Thymus (tissue), 11 donors: Measurements from ENCODE around the gene NEGR1. TPM values are rescaled to one million over a fixed set of nuclear protein-coding genes. Genes with fewer than 3 reads are reported as not detected.

Experiments
- DNase-seq, 9 donors: peaks; one replicate each; pipeline ENCODE4 v3.0.0-alpha.2; 2013; ENCODE audit warnings: low spot score in 9 of 9, low read depth in 6 of 9, missing footprints in 1 of 9
- H3K27ac ChIP-seq, 2 donors: one replicate each; pipeline ENCODE4 v1.5.1; 2013; ENCODE audit warnings: control low read depth in 1 of 2, low read depth in 1 of 2, low read length in 1 of 2, mild to moderate bottlenecking in 1 of 2, moderate library complexity in 1 of 2
- H3K27me3 ChIP-seq, 2 donors: one replicate each; pipeline ENCODE4 v1.5.1; 2013; ENCODE audit warnings: low read length in 1 of 2; ENCODE audit not compliant: control insufficient read depth in 2 of 2, insufficient read depth in 1 of 2
- H3K36me3 ChIP-seq, 2 donors: one replicate each; pipeline ENCODE4 v1.5.1; 2013; ENCODE audit warnings: low read length in 1 of 2, mild to moderate bottlenecking in 1 of 2, moderate library complexity in 1 of 2; ENCODE audit not compliant: control insufficient read depth in 2 of 2, insufficient read depth in 2 of 2
- H3K4me1 ChIP-seq, 2 donors: one replicate each; pipeline ENCODE4 v1.5.1; 2013; ENCODE audit warnings: low read length in 2 of 2; ENCODE audit not compliant: control insufficient read depth in 2 of 2, insufficient read depth in 2 of 2
- H3K4me3 ChIP-seq, 2 donors: one replicate each; pipeline ENCODE4 v1.5.1; 2013; ENCODE audit warnings: low read length in 2 of 2, control low read depth in 1 of 2, mild to moderate bottlenecking in 1 of 2
- H3K9me3 ChIP-seq, 2 donors: one replicate each; pipeline ENCODE4 v1.5.1; 2013; ENCODE audit warnings: low read length in 1 of 2, mild to moderate bottlenecking in 1 of 2; ENCODE audit not compliant: control insufficient read depth in 2 of 2, insufficient read depth in 1 of 2
- WGBS: extraction: QIAGEN DNeasy Blood & Tissue Kit; methylation state at CpG from one replicate; pipeline ENCODE4 v1.1.7; 2013; 5-methylcytosine and 5-hydroxymethylcytosine counted together
- polyA plus RNA-seq: library from polyadenylated mRNA; stranded (reverse); fragments of 200-250 nt; gene quantifications from one replicate; pipeline ENCODE4 v1.2.3, GENCODE V29; 2013
- total RNA-seq: library from RNA; stranded (reverse); fragments of 120-200 nt; gene quantifications from one replicate; pipeline ENCODE4 v1.2.4, GENCODE V29; 2013
- donor health status: healthy.

NEGR1 gene
- total and polyA plus RNA-seq, 2 donors: 2.8 to 3.3 TPM

DNA sequence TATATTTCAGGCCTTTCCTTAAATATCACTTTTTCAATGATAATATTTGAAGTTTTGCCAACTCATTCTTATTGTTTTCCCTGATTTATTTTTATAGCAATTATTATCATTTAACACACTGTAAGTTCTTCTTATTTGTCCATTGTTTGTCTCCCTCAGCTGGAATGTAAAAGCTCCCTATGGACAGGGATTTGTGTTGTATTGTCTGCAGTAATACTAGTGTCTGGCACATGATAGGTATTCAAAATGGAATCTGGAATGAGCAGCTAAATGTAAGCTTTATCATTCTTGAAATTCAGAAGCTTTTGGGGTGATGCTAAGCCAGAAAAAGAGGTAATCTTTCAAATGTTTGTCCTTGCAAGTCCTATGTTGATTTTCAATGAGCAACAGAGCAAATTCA is 112.1 kb downstream of the NEGR1 start:
- no peaks in the 10 kb centered on the region for H3K36me3 ChIP-seq
- no peaks in the 10 kb centered on the region for H3K9me3 ChIP-seq
- no peak for DNase-seq
- H3K4me3 ChIP-seq: no peak overlapping the region
- H3K4me1 ChIP-seq: no peaks in the 10 kb centered on the region
- no peak overlapping the region for H3K27ac ChIP-seq
- H3K27me3 ChIP-seq: no peaks in the 10 kb centered on the region

DNA sequence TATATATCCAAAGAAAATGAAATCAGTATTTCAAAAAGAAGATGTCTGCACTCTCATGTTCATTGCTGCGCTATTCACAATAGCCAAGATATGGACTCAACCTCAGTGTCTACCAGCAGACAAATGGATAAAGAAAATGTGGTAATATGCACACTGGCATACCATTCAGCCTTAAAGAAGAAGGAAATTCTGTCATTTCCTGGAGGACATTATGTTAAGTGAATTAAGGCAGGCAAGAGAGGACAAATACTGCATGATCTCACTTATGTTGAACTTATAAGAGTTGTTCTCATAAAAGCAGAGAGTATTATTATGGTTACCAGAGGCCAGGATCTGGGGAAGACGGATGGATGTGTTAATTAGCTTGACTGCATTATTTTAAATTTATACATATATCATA is 115.9 kb downstream of the NEGR1 start:
- 97% methylated on average over 2 of the region's 2 CpGs for WGBS
- H3K27ac ChIP-seq: no peak overlapping the region
- H3K27me3 ChIP-seq: no peaks in the 10 kb centered on the region
- no peaks in the 10 kb centered on the region for H3K9me3 ChIP-seq
- no peak overlapping the region for H3K4me3 ChIP-seq
- no peak for DNase-seq
- no peaks in the 10 kb centered on the region for H3K4me1 ChIP-seq
- H3K36me3 ChIP-seq: no peaks in the 10 kb centered on the region

DNA sequence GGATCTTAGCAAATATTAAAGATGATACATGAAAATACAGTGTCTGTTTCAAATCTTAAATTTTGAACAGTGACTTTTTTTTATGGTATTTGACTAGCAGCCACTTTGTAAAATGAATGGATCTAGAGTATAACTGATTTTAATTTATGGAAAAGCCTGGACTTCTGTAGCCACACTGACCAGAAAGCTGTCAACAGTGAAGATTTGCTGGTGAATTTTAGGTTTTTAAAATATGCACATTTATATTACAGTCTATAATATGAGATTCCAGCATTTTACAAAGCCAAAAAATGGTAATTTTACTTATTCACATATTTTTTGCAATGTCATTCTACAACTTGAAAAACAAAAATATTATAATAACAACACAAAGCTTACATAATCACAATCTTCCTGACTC is 131.8 kb downstream of the NEGR1 start:
- Histone ChIP-seq H3K4me3 (no peak overlapping the region), H3K9me3 (no peaks in the 10 kb centered on the region), H3K4me1 (no peaks in the 10 kb centered on the region), H3K27ac (no peak overlapping the region), H3K36me3 (no peaks in the 10 kb centered on the region), H3K27me3 (no peaks in the 10 kb centered on the region)
- no peak for DNase-seq

- 98% methylated on average over 4 of the region's 4 CpGs for WGBS
- H3K4me3 ChIP-seq: no peak overlapping the region
- no peak for DNase-seq
- no peaks in the 10 kb centered on the region for H3K36me3 ChIP-seq
- no peaks in the 10 kb centered on the region for H3K4me1 ChIP-seq
- no peak overlapping the region for H3K27ac ChIP-seq
- no peaks in the 10 kb centered on the region for H3K27me3 ChIP-seq
- no peaks in the 10 kb centered on the region for H3K9me3 ChIP-seq
Measured at GRCh38 chr1:72141875-72142274, 140.5 kb downstream of the NEGR1 start.

DNA sequence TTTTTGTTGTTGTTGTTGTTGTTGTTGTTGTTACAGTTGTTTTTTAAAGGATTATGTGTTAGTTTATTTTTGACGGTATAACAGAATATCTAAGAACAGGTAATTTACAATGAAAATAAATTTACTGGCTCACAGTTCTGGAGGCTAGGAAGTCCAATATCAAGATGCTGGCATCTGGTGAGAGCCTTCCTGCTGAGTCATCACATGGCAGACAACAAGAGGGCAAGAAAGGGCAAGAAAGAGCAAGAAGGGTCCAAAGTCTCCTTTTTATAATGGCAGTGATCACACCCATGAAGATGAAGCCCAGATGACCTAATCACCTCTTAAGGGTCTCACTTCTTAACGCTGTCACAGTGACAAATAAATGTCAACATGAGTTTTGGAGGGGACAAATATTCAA is 142.1 kb downstream of the NEGR1 start:
- Histone ChIP-seq H3K27ac (no peak overlapping the region), H3K4me3 (no peak overlapping the region), H3K36me3 (no peaks in the 10 kb centered on the region), H3K4me1 (no peaks in the 10 kb centered on the region), H3K27me3 (no peaks in the 10 kb centered on the region), H3K9me3 (no peaks in the 10 kb centered on the region)
- no peak for DNase-seq
- WGBS: 98% methylated on average over 2 of the region's 2 CpGs

- Histone ChIP-seq H3K36me3 (no peaks in the 10 kb centered on the region), H3K27me3 (no peaks in the 10 kb centered on the region), H3K4me1 (no peaks in the 10 kb centered on the region), H3K27ac (no peak overlapping the region), H3K9me3 (no peaks in the 10 kb centered on the region), H3K4me3 (no peak overlapping the region)
- no peak for DNase-seq
- 94% methylated on average over 1 of the region's 1 CpG for WGBS
Measured at GRCh38 chr1:72137656-72138055, 144.7 kb downstream of the NEGR1 start.

GRCh38 chr1:72129869-72130268 is 152.5 kb downstream of the NEGR1 start:
- H3K36me3 ChIP-seq: no peaks in the 10 kb centered on the region

GRCh38 chr1:72122099-72122880 is 160.0 kb downstream of the NEGR1 start:
- Histone ChIP-seq H3K27me3 (no peaks in the 10 kb centered on the region), H3K4me1 (no peaks in the 10 kb centered on the region), H3K4me3 (no peak overlapping the region), H3K36me3 (no peaks in the 10 kb centered on the region), H3K9me3 (no peaks in the 10 kb centered on the region), H3K27ac (no peak overlapping the region)
- 96% methylated on average over 4 of the region's 4 CpGs for WGBS
- DNase-seq: no peak

More at GRCh38 chr1:72129869-72130268, 152.5 kb downstream of the NEGR1 start:
- H3K27me3 ChIP-seq: no peaks in the 10 kb centered on the region
- H3K4me1 ChIP-seq: no peaks in the 10 kb centered on the region
- no peak for DNase-seq
- WGBS: 98% methylated on average over 2 of the region's 2 CpGs
- H3K4me3 ChIP-seq: no peak overlapping the region
- no peak overlapping the region for H3K27ac ChIP-seq
- H3K9me3 ChIP-seq: no peaks in the 10 kb centered on the region

DNA sequence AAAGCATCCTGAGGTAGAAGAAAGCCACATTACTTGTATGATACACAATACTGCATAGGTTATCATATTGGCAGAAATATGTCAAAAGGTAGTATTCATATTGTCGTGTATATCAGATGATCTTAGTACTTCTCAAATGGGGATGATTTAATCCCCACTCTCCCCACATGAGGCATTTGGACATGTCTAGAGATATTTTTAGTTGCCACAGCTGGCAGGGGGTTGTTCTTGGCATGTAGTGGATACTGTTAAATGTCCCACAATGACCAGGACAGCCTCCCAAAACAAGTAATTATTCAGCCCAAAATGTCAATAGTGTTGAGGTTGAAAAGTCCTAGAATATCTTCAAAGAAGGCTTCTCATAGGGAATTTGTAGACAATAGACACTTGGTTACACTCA is 162.8 kb downstream of the NEGR1 start:
- Histone ChIP-seq H3K4me3 (no peak overlapping the region), H3K36me3 (no peaks in the 10 kb centered on the region), H3K4me1 (no peaks in the 10 kb centered on the region), H3K9me3 (no peaks in the 10 kb centered on the region), H3K27ac (no peak overlapping the region), H3K27me3 (no peaks in the 10 kb centered on the region)
- 95% methylated on average over 1 of the region's 1 CpG for WGBS
- DNase-seq: no peak
